GM23338 (cell line): ENCODE measurements around the gene HIBADH. TPM values are rescaled to one million over a fixed set of nuclear protein-coding genes. Genes with fewer than 3 reads are reported as not detected.

Source experiments
- ATAC-seq: fragments of 200-7000 bp; cut with Tn5 transposase; 3 replicates; pipeline ENCODE4 v1.9.1; 2020
- DNase-seq: peaks from one replicate; pipeline ENCODE4 v3.0.0-alpha.2; 2015; ENCODE audit warnings: low spot score
- H2AFZ ChIP-seq: fragments of 200-600 bp; sonication (generic); 2 replicates; pipeline ENCODE4 v1.8.0; 2016; ENCODE audit warnings: antibody characterized with exemption, mild to moderate bottlenecking, moderate library complexity
- H3F3A ChIP-seq: fragments of 200-600 bp; sonication (generic); replicated peaks from 2 replicates; pipeline ENCODE4 v1.8.0; 2017; ENCODE audit warnings: antibody characterized with exemption, mixed run types, low read depth
- H3K27ac ChIP-seq: fragments of 200-600 bp; sonication (generic); 2 replicates; pipeline ENCODE4 v1.6.1; 2016; ENCODE audit warnings: low read depth
- H3K27me3 ChIP-seq: fragments of 200-600 bp; sonication (generic); 2 replicates; pipeline ENCODE4 v1.8.0; 2016; ENCODE audit warnings: mild to moderate bottlenecking, mixed run types, moderate library complexity; ENCODE audit not compliant: insufficient read depth
- H3K36me3 ChIP-seq: fragments of 200-600 bp; sonication (generic); 2 replicates; pipeline ENCODE4 v1.8.0; 2016; ENCODE audit warnings: mild to moderate bottlenecking; ENCODE audit not compliant: insufficient read depth
- H3K4me1 ChIP-seq: fragments of 200-600 bp; sonication (generic); 2 replicates; pipeline ENCODE4 v1.8.0; 2016; ENCODE audit warnings: mild to moderate bottlenecking, moderate library complexity; ENCODE audit not compliant: insufficient read depth
- H3K4me2 ChIP-seq: fragments of 200-600 bp; sonication (generic); 2 replicates; pipeline ENCODE4 v1.7.1; 2017; ENCODE audit warnings: mixed run types
- H3K4me3 ChIP-seq: fragments of 200-600 bp; sonication (generic); 2 replicates; pipeline ENCODE4 v1.6.1; 2016; ENCODE audit warnings: mixed run types
- H3K79me2 ChIP-seq: fragments of 200-600 bp; sonication (generic); replicated peaks from 2 replicates; pipeline ENCODE4 v1.8.0; 2017; ENCODE audit warnings: mild to moderate bottlenecking; ENCODE audit not compliant: insufficient read depth
- H3K9me2 ChIP-seq: fragments of 200-600 bp; sonication (generic); 2 replicates; pipeline ENCODE4 v1.8.0; 2017; ENCODE audit not compliant: insufficient read depth
- H4K20me1 ChIP-seq: fragments of 200-600 bp; sonication (generic); replicated peaks from 2 replicates; pipeline ENCODE4 v1.8.0; 2017; ENCODE audit warnings: mild to moderate bottlenecking; ENCODE audit not compliant: insufficient read depth
- H3K27ac Mint-ChIP-seq: 2 replicates; pipeline ENCODE4 v1.8.0; 2020; ENCODE audit warnings: inconsistent platforms, mild to moderate bottlenecking, moderate library complexity, mixed read lengths
- H3K27me3 Mint-ChIP-seq: 3 replicates; pipeline ENCODE4 v1.8.0; 2022; ENCODE audit warnings: low read depth, mild to moderate bottlenecking, moderate library complexity, mixed read lengths, inconsistent platforms; ENCODE audit not compliant: insufficient read depth, poor library complexity
- H3K36me3 Mint-ChIP-seq: 3 replicates; pipeline ENCODE4 v1.8.0; 2021; ENCODE audit warnings: low read depth, mild to moderate bottlenecking, inconsistent platforms, moderate library complexity, mixed read lengths
- H3K4me1 Mint-ChIP-seq: 3 replicates; pipeline ENCODE4 v1.8.0; 2020; ENCODE audit warnings: mild to moderate bottlenecking, inconsistent platforms, mixed read lengths
- H3K4me3 Mint-ChIP-seq: 3 replicates; pipeline ENCODE4 v1.8.0; 2021; ENCODE audit warnings: moderate library complexity, mild to moderate bottlenecking, inconsistent platforms, mixed read lengths
- H3K9me3 Mint-ChIP-seq: 3 replicates; pipeline ENCODE4 v1.8.0; 2020; ENCODE audit warnings: moderate library complexity, mild to moderate bottlenecking, inconsistent platforms, mixed read lengths
- EZH2phosphoT487 ChIP-seq: fragments of 200-600 bp; sonication (generic); IDR thresholded peaks from one replicate; pipeline ENCODE4 v1.8.1; 2018; ENCODE audit warnings: antibody characterized with exemption; ENCODE audit not compliant: unreplicated experiment
- NANOG ChIP-seq: IDR thresholded peaks from 2 replicates; pipeline ENCODE4 v1.6.1; 2016; ENCODE audit warnings: antibody characterized with exemption, borderline replicate concordance
- ZNF114 ChIP-seq: fragments of 250-450 bp; sonication (Bioruptor Pico); IDR thresholded peaks from 2 replicates; pipeline ENCODE4 v1.5.0; 2020; ENCODE audit warnings: mild to moderate bottlenecking, moderate library complexity
- ZNF331 ChIP-seq: fragments of 250-450 bp; sonication (Bioruptor Pico); IDR thresholded peaks from 2 replicates; pipeline ENCODE4 v1.5.0; 2020; ENCODE audit warnings: low read depth, mild to moderate bottlenecking, moderate library complexity
- ZNF462 ChIP-seq: fragments of 250-450 bp; sonication (Bioruptor Pico); IDR thresholded peaks from 2 replicates; pipeline ENCODE4 v1.5.0; 2020; ENCODE audit warnings: mild to moderate bottlenecking, moderate library complexity
- polyA plus RNA-seq: library from polyadenylated mRNA; unstranded; fragments of >200 nt; fragmentation: Nextera tagmentation; extraction: Ambion mirVana; gene quantifications from 2 replicates; pipeline ENCODE4 v1.2.1, GENCODE V29; 2016
- total RNA-seq: library from RNA; depleted of rRNA; stranded (reverse); fragments of >200 nt; shearing (Covaris generic); gene quantifications from 2 replicates; pipeline ENCODE4 v1.2.3, GENCODE V29; 2014
- TF ChIP-seq, protein P1 (sequence below): IDR thresholded peaks from 2 replicates; pipeline ENCODE4 v1.6.1; 2016; ENCODE audit warnings: antibody characterized with exemption
- TF ChIP-seq, protein P2 (sequence below), 2 experiments: fragments of 200-600 bp in 1 of 2; sonication (generic) in 1 of 2; conservative IDR thresholded peaks; 2 replicates each; pipeline versions ENCODE4 v1.5.1 to v1.6.1; 2016 to 2017; ENCODE audit warnings: antibody characterized with exemption in 2 of 2, low read depth in 2 of 2, mild to moderate bottlenecking in 2 of 2, moderate library complexity in 1 of 2

The HIBADH gene
- total and polyA plus RNA-seq, 2 experiments from 2014 or later: 31.3 to 57.0 TPM

- no peak overlapping the region for H3K4me2 ChIP-seq
- H3K79me2 ChIP-seq: no peaks in the 10 kb centered on the region
- H3K4me1 Mint-ChIP-seq: peaks cover 2% of the 10 kb centered on the region; the same call in 2 of the 3 replicates
- no peak overlapping the region for H3K4me3 Mint-ChIP-seq
- H3K9me2 ChIP-seq: no peaks in the 10 kb centered on the region
- no peaks in the 10 kb centered on the region for H3K27me3 ChIP-seq
- no peak overlapping the region for H3K27ac ChIP-seq
- no peaks in the 10 kb centered on the region for H4K20me1 ChIP-seq
- no peak overlapping the region for H2AFZ ChIP-seq
- DNase-seq (no peak), ATAC-seq (no peak)
- no peaks in the 10 kb centered on the region for H3K36me3 Mint-ChIP-seq
- H3K27ac Mint-ChIP-seq: no peak overlapping the region
- H3K27me3 Mint-ChIP-seq: peaks cover 2% of the 10 kb centered on the region
- no peak overlapping the region for H3K4me3 ChIP-seq
- H3K9me3 Mint-ChIP-seq: no peaks in the 10 kb centered on the region
- TF ChIP-seq ZNF462: no peak
- TF ChIP-seq, protein P1, sequence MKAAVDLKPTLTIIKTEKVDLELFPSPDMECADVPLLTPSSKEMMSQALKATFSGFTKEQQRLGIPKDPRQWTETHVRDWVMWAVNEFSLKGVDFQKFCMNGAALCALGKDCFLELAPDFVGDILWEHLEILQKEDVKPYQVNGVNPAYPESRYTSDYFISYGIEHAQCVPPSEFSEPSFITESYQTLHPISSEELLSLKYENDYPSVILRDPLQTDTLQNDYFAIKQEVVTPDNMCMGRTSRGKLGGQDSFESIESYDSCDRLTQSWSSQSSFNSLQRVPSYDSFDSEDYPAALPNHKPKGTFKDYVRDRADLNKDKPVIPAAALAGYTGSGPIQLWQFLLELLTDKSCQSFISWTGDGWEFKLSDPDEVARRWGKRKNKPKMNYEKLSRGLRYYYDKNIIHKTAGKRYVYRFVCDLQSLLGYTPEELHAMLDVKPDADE: no peak
- no peak for TF ChIP-seq EZH2phosphoT487
- no peak for TF ChIP-seq ZNF331 (CRISPR knock-in tag)
- TF ChIP-seq ZNF114 (CRISPR knock-in tag): no peak
- TF ChIP-seq, protein P2, sequence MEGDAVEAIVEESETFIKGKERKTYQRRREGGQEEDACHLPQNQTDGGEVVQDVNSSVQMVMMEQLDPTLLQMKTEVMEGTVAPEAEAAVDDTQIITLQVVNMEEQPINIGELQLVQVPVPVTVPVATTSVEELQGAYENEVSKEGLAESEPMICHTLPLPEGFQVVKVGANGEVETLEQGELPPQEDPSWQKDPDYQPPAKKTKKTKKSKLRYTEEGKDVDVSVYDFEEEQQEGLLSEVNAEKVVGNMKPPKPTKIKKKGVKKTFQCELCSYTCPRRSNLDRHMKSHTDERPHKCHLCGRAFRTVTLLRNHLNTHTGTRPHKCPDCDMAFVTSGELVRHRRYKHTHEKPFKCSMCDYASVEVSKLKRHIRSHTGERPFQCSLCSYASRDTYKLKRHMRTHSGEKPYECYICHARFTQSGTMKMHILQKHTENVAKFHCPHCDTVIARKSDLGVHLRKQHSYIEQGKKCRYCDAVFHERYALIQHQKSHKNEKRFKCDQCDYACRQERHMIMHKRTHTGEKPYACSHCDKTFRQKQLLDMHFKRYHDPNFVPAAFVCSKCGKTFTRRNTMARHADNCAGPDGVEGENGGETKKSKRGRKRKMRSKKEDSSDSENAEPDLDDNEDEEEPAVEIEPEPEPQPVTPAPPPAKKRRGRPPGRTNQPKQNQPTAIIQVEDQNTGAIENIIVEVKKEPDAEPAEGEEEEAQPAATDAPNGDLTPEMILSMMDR (conservative IDR thresholded peaks at IDR 0.05; ENCODE audit: low read depth in 2 of 2): no peak
- no peak for TF ChIP-seq NANOG
- no peaks in the 10 kb centered on the region for H3F3A ChIP-seq
- H3K36me3 ChIP-seq: no peaks in the 10 kb centered on the region
- H3K4me1 ChIP-seq: 0 out of 2 replicates have a peak, but pooled peaks cover 2% of the 10 kb centered on the region
Measured at GRCh38 chr7:27684491-27684890, 21.8 kb upstream of the HIBADH start.
